ENCODE data around the gene CPE.

The CPE gene

DNA sequence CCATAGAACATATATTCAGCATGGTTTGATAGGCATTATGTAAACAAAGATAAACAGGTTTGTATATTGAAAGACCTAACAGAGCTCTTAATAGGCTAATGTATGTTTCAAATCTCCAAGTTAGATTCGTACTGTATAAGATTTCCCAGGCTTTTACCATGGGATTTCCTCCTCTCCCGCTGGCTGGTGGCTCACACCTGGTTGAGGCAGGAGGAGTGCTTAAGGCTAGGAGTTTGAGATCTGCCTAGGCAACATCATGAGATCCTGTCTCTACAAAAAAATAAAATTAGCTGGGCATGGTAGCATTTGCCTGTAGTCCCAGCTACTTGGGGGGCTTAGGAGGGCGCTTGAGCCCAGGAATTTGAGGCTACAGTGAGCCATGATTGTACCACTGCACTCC is 5.4 kb downstream of the CPE start:
- TF ChIP-seq TAF1 (IDR thresholded peaks at IDR 0.05; ENCODE audit: borderline replicate concordance, insufficient read depth, low read length), result no peak
- TF ChIP-seq POLR2AphosphoS5 (IDR thresholded peaks at IDR 0.05; ENCODE audit: low read depth, low read length), result no peak
- TF ChIP-seq SIN3A (IDR thresholded peaks at IDR 0.05; ENCODE audit: borderline replicate concordance, insufficient read depth, low read length), result no peak
- TF ChIP-seq REST (IDR thresholded peaks at IDR 0.05; ENCODE audit: insufficient read depth in 1 of 2, low read depth in 2 of 2, low read length in 2 of 2), result no peak
- TF ChIP-seq FOXP2 (optimal IDR thresholded peaks at IDR 0.05; ENCODE audit: borderline replicate concordance, extremely low read depth, extremely low read length, insufficient read depth), result no peak

GRCh38 chr4:165384598-165384997 is 5.8 kb downstream of the CPE start:
- TF ChIP-seq FOXP2 (optimal IDR thresholded peaks at IDR 0.05; ENCODE audit: borderline replicate concordance, extremely low read depth, extremely low read length, insufficient read depth) (no peak), POLR2AphosphoS5 (IDR thresholded peaks at IDR 0.05; ENCODE audit: low read depth, low read length) (no peak), REST (IDR thresholded peaks at IDR 0.05; ENCODE audit: insufficient read depth in 1 of 2, low read depth in 2 of 2, low read length in 2 of 2) (no peak), TAF1 (IDR thresholded peaks at IDR 0.05; ENCODE audit: borderline replicate concordance, insufficient read depth, low read length) (no peak)

GRCh38 chr4:165385126-165385525 is 6.3 kb downstream of the CPE start:
- TF ChIP-seq POLR2AphosphoS5 (IDR thresholded peaks at IDR 0.05; ENCODE audit: low read depth, low read length), result no peak
- TF ChIP-seq REST (IDR thresholded peaks at IDR 0.05; ENCODE audit: insufficient read depth in 1 of 2, low read depth in 2 of 2, low read length in 2 of 2), result no peak
- TF ChIP-seq TAF1 (IDR thresholded peaks at IDR 0.05; ENCODE audit: borderline replicate concordance, insufficient read depth, low read length), result no peak
- TF ChIP-seq FOXP2 (optimal IDR thresholded peaks at IDR 0.05; ENCODE audit: borderline replicate concordance, extremely low read depth, extremely low read length, insufficient read depth), result no peak
- no peak for TF ChIP-seq SIN3A (IDR thresholded peaks at IDR 0.05; ENCODE audit: borderline replicate concordance, insufficient read depth, low read length)

GRCh38 chr4:165386328-165386727 is 7.5 kb downstream of the CPE start:
- no peak for TF ChIP-seq SIN3A (IDR thresholded peaks at IDR 0.05; ENCODE audit: borderline replicate concordance, insufficient read depth, low read length)
- no peak for TF ChIP-seq TAF1 (IDR thresholded peaks at IDR 0.05; ENCODE audit: borderline replicate concordance, insufficient read depth, low read length)
- TF ChIP-seq FOXP2 (optimal IDR thresholded peaks at IDR 0.05; ENCODE audit: borderline replicate concordance, extremely low read depth, extremely low read length, insufficient read depth), result no peak
- no peak for TF ChIP-seq REST (IDR thresholded peaks at IDR 0.05; ENCODE audit: insufficient read depth in 1 of 2, low read depth in 2 of 2, low read length in 2 of 2)
- TF ChIP-seq POLR2AphosphoS5 (IDR thresholded peaks at IDR 0.05; ENCODE audit: low read depth, low read length), result no peak

DNA sequence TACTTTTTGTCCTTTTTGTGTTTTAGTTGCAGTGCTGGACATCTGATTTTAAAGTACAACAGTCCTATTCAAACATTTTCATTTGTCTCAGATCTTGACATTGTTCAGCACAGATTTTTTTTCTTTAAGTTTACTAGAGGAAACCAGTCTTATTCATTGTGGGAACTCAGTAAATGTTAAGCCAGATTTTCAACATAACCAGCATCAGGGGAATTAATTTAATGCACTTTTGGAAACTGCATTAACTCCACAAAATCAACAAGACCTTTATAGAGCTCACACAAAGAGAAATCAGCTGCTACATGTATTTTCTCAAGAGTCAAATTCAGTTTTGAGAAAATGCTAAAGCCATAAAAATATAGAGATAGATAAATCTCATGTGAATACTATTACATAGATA is 9.9 kb downstream of the CPE start:
- no peak for TF ChIP-seq POLR2AphosphoS5 (IDR thresholded peaks at IDR 0.05; ENCODE audit: low read depth, low read length)
- TF ChIP-seq TAF1 (IDR thresholded peaks at IDR 0.05; ENCODE audit: borderline replicate concordance, insufficient read depth, low read length), result no peak
- TF ChIP-seq FOXP2 (optimal IDR thresholded peaks at IDR 0.05; ENCODE audit: borderline replicate concordance, extremely low read depth, extremely low read length, insufficient read depth), result no peak
- no peak for TF ChIP-seq REST (IDR thresholded peaks at IDR 0.05; ENCODE audit: insufficient read depth in 1 of 2, low read depth in 2 of 2, low read length in 2 of 2)
- no peak for TF ChIP-seq SIN3A (IDR thresholded peaks at IDR 0.05; ENCODE audit: borderline replicate concordance, insufficient read depth, low read length)

Data from PFSK-1 (cell line).